WERI-Rb-1 (cell line): ENCODE data around the gene PIK3R6.

Source experiments
- DNase-seq: peaks from one replicate; pipeline ENCODE4 v3.0.0-alpha.2; 2020
- H3K27ac ChIP-seq: fragments of 250-450 bp; sonication (Bioruptor Pico); 2 replicates; pipeline ENCODE4 v1.5.1; 2020; ENCODE audit warnings: mild to moderate bottlenecking, moderate library complexity
- H3K27me3 ChIP-seq: fragments of 250-450 bp; sonication (Bioruptor Pico); 2 replicates; pipeline ENCODE4 v1.5.1; 2021; ENCODE audit warnings: mild to moderate bottlenecking, low read depth, moderate library complexity; ENCODE audit not compliant: insufficient read depth, severe bottlenecking
- H3K36me3 ChIP-seq: fragments of 250-450 bp; sonication (Bioruptor Pico); 2 replicates; pipeline ENCODE4 v1.5.1; 2020; ENCODE audit warnings: mild to moderate bottlenecking, moderate library complexity
- H3K4me3 ChIP-seq: 2 replicates; pipeline ENCODE4 v1.5.1; 2011; ENCODE audit warnings: low read depth, mild to moderate bottlenecking, control low read depth, low read length
- H3K9me3 ChIP-seq: fragments of 250-450 bp; sonication (Bioruptor Pico); 2 replicates; pipeline ENCODE4 v1.5.1; 2021; ENCODE audit warnings: mild to moderate bottlenecking, moderate library complexity; ENCODE audit not compliant: severe bottlenecking
- TF ChIP-seq, protein P1 (sequence below): IDR thresholded peaks from 2 replicates; pipeline ENCODE4 v1.5.1; 2011; ENCODE audit warnings: low read depth, mild to moderate bottlenecking, control low read depth, inconsistent platforms, low read length

The PIK3R6 gene

GRCh38 chr17:8828517-8828875, 39.0 kb downstream of the PIK3R6 start:
- Histone ChIP-seq H3K27ac (no peak overlapping the region), H3K27me3 (no peaks in the 10 kb centered on the region), H3K9me3 (peaks cover 9% of the 10 kb centered on the region), H3K4me3 (no peak overlapping the region), H3K36me3 (no peaks in the 10 kb centered on the region)
- TF ChIP-seq, protein P1, sequence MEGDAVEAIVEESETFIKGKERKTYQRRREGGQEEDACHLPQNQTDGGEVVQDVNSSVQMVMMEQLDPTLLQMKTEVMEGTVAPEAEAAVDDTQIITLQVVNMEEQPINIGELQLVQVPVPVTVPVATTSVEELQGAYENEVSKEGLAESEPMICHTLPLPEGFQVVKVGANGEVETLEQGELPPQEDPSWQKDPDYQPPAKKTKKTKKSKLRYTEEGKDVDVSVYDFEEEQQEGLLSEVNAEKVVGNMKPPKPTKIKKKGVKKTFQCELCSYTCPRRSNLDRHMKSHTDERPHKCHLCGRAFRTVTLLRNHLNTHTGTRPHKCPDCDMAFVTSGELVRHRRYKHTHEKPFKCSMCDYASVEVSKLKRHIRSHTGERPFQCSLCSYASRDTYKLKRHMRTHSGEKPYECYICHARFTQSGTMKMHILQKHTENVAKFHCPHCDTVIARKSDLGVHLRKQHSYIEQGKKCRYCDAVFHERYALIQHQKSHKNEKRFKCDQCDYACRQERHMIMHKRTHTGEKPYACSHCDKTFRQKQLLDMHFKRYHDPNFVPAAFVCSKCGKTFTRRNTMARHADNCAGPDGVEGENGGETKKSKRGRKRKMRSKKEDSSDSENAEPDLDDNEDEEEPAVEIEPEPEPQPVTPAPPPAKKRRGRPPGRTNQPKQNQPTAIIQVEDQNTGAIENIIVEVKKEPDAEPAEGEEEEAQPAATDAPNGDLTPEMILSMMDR: no peak
- no peak for DNase-seq

- H3K4me3 ChIP-seq: no peak overlapping the region
- no peak for DNase-seq
- TF ChIP-seq, protein P1: no peak
- peaks cover 9% of the 10 kb centered on the region for H3K9me3 ChIP-seq
- H3K36me3 ChIP-seq: no peaks in the 10 kb centered on the region
- no peak overlapping the region for H3K27ac ChIP-seq
- no peaks in the 10 kb centered on the region for H3K27me3 ChIP-seq
These were observed 40.6 kb downstream of the PIK3R6 start for GRCh38 chr17:8826808-8827435.

DNA sequence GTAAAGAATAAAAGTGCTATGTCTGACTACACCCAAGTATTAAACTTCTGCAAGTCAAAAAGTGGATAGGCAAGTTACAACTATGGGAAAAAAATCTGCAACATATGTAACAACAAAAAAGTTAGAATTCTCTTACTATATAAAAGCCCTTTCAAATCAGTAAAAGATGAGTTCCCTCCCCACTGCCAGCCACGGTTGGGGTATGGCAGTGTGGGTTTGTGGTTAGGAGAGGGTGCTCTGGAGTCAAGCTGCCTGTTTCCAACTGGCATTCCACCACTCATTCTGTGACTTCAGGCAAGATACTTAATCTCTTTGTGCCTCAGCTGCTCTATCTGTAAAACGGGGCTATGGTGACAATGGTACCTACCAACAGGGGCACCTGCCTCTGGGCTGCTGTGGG, 41.7 kb downstream of the PIK3R6 start:
- TF ChIP-seq, protein P1: no peak
- no peaks in the 10 kb centered on the region for H3K36me3 ChIP-seq
- H3K27ac ChIP-seq: no peak overlapping the region
- no peak for DNase-seq
- H3K9me3 ChIP-seq: peaks cover 9% of the 10 kb centered on the region
- no peak overlapping the region for H3K4me3 ChIP-seq
- no peaks in the 10 kb centered on the region for H3K27me3 ChIP-seq

GRCh38 chr17:8823279-8823678, 44.2 kb downstream of the PIK3R6 start:
- Histone ChIP-seq H3K27ac (no peak overlapping the region), H3K4me3 (no peak overlapping the region), H3K36me3 (no peaks in the 10 kb centered on the region), H3K9me3 (peaks cover 9% of the 10 kb centered on the region), H3K27me3 (no peaks in the 10 kb centered on the region)
- DNase-seq: no peak
- TF ChIP-seq, protein P1: no peak

DNA sequence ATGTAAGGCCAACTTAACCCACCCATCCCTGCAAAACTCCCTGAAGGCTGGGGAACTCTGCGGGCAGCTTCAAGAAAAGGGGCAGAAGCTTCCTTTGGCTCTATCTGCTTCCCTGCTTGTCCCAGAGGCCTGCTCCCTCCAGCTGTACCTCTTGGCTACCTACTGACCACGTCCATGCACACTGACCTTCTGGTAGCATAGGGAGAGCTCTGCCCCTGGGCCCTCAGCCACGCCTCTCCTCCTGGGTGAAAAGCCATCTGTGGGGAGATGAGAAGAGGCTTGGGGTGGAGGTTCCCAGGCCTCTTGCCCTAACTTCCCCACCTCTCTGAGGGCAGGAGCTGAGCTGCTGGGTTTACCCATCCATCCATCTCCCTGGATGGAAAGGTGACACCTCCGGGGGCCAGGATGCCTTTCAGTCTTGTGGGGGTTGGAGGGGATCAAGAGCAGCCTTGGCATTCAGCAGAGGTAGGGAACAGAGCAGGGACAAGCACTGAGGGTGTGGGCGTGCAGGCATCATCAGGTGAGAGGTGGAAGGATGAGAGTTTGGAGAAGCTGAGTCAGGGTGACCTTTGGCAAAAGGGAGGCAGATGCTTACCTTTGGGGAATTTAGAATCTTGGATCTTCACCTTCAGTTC, 45.0 kb downstream of the PIK3R6 start:
- Histone ChIP-seq H3K9me3 (peaks cover 9% of the 10 kb centered on the region), H3K4me3 (no peak overlapping the region), H3K36me3 (no peaks in the 10 kb centered on the region), H3K27me3 (no peaks in the 10 kb centered on the region), H3K27ac (no peak overlapping the region)
- DNase-seq: no peak
- TF ChIP-seq, protein P1: no peak
